Measurements from ENCODE around the gene ASTL.

Gene ASTL

DNA sequence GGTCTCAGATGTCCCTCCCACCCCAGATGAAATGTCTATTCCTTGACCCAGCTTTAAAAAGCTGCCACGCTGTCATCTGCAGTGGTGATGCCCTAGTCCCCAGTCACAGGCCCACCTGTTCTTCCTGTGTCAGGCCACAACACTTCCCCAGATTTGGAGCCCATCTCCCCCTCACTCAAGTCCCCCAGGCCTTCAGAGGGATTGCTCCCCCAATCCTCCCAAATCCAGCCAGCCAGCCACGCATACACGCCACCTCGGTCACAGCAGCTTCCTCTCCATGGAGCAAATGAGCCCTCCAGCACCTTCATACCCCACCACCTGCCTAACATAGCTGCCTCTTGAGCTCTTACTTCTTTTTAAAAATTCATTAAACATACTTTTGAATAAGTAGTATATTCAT lies 7.8 kb downstream of the ASTL start:
- peaks cover 51 to 84% of the 10 kb centered on the region in 2 experiments for H3K27me3 ChIP-seq (ENCODE audit: control insufficient read depth in 1 of 2, insufficient read depth in 1 of 2, low read length in 2 of 2)
- no peak overlapping the region for H2AFZ ChIP-seq (ENCODE audit: low read depth, low read length)
- no peak overlapping the region for H3K27ac ChIP-seq (ENCODE audit: low read length, poor library complexity, severe bottlenecking)
- H3K79me1 ChIP-seq (replicated peaks; ENCODE audit: low read length, poor library complexity, severe bottlenecking): no peaks in the 10 kb centered on the region
- H3K4ac ChIP-seq (ENCODE audit: low read depth in 1 of 2, low read length in 2 of 2): no peak overlapping the region
- WGBS: 90% methylated on average over 4 of the region's 4 CpGs
- no peak overlapping the region for H3K23ac ChIP-seq (ENCODE audit: low read length in 2 of 2)
- H2BK120ac ChIP-seq (ENCODE audit: low read depth, low read length): no peak overlapping the region
- H2BK5ac ChIP-seq (ENCODE audit: low read depth, low read length, poor library complexity, severe bottlenecking): no peak overlapping the region
- H2AK5ac ChIP-seq (ENCODE audit: low read length, severe bottlenecking): no peak overlapping the region
- no peak overlapping the region for H3K4me3 ChIP-seq (ENCODE audit: insufficient read depth in 1 of 2, low read depth in 1 of 2, low read length in 2 of 2)
- H2BK15ac ChIP-seq (ENCODE audit: low read depth, poor library complexity, severe bottlenecking): no peak overlapping the region
- H4K8ac ChIP-seq (ENCODE audit: low read length): no peak overlapping the region
- no peak overlapping the region for H4K91ac ChIP-seq (ENCODE audit: low read length)
- H3K4me2 ChIP-seq (ENCODE audit: low read length, poor library complexity, severe bottlenecking): no peak overlapping the region
- no peaks in the 10 kb centered on the region for H3K9me3 ChIP-seq (ENCODE audit: control insufficient read depth, low read length)
- no peak overlapping the region for H3K9ac ChIP-seq (ENCODE audit: low read length)
- H3K18ac ChIP-seq (ENCODE audit: low read depth in 1 of 2, low read length in 2 of 2): no peak overlapping the region
- no peaks in the 10 kb centered on the region for H3K36me3 ChIP-seq (ENCODE audit: control insufficient read depth in 1 of 2, insufficient read depth in 2 of 2, low read depth in 1 of 2, low read length in 2 of 2)
- no peak overlapping the region for H3K14ac ChIP-seq (ENCODE audit: low read length in 2 of 2)
- DNase-seq: no peak
- peaks cover 2% of the 10 kb centered on the region for H3K4me1 ChIP-seq (ENCODE audit: control insufficient read depth, insufficient read depth, low read depth, low read length)
- H2BK12ac ChIP-seq (ENCODE audit: low read length in 2 of 2): no peak overlapping the region

DNA sequence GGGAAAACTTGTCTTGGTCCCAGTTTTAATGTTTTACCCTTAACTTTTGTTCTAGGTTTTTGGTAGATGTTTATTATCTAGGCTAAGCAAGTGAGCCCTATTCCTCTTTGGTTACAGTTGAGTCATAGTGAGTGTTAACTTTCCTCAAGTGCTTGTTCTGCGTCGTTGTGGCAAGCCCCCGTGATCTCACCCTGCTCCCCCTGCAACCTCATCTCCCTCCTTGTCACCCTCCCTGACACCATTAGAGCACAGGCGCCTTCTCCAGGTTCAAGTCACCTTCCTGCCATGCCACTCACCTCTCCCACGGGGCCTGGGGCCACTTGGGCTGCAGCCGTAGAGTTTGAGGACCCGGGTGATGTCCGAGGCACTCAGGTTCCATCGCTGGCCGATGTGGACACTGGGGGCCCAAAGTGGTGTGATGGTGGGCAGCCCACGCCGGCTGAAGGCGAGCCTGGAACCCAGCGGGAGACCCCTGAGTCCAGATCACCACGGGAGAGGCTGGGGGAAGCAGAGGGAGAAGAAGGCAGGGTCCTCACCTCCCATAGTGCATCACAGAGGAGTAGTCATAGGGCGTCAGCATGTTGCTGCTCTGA lies 8.7 kb downstream of the ASTL start:
- H4K8ac ChIP-seq (ENCODE audit: low read length): no peak overlapping the region
- peaks cover 2% of the 10 kb centered on the region for H3K4me1 ChIP-seq (ENCODE audit: control insufficient read depth, insufficient read depth, low read depth, low read length)
- H3K23ac ChIP-seq (ENCODE audit: low read length in 2 of 2): no peak overlapping the region
- H2BK15ac ChIP-seq (ENCODE audit: low read depth, poor library complexity, severe bottlenecking): no peak overlapping the region
- H3K27ac ChIP-seq (ENCODE audit: low read length, poor library complexity, severe bottlenecking): no peak overlapping the region
- H2BK5ac ChIP-seq (ENCODE audit: low read depth, low read length, poor library complexity, severe bottlenecking): no peak overlapping the region
- H4K91ac ChIP-seq (ENCODE audit: low read length): no peak overlapping the region
- H3K4ac ChIP-seq (ENCODE audit: low read depth in 1 of 2, low read length in 2 of 2): no peak overlapping the region
- no peaks in the 10 kb centered on the region for H3K79me1 ChIP-seq (replicated peaks; ENCODE audit: low read length, poor library complexity, severe bottlenecking)
- H2AK5ac ChIP-seq (ENCODE audit: low read length, severe bottlenecking): no peak overlapping the region
- no peak overlapping the region for H3K18ac ChIP-seq (ENCODE audit: low read depth in 1 of 2, low read length in 2 of 2)
- 83% methylated on average over 15 of the region's 16 CpGs for WGBS
- H2AFZ ChIP-seq (ENCODE audit: low read depth, low read length): no peak overlapping the region
- no peak overlapping the region for H3K14ac ChIP-seq (ENCODE audit: low read length in 2 of 2)
- H3K4me3 ChIP-seq (ENCODE audit: insufficient read depth in 1 of 2, low read depth in 1 of 2, low read length in 2 of 2): no peak overlapping the region
- no peaks in the 10 kb centered on the region for H3K36me3 ChIP-seq (ENCODE audit: control insufficient read depth in 1 of 2, insufficient read depth in 2 of 2, low read depth in 1 of 2, low read length in 2 of 2)
- no peak for DNase-seq
- no peak overlapping the region for H2BK120ac ChIP-seq (ENCODE audit: low read depth, low read length)
- peaks cover 53 to 84% of the 10 kb centered on the region in 2 experiments for H3K27me3 ChIP-seq (ENCODE audit: control insufficient read depth in 1 of 2, insufficient read depth in 1 of 2, low read length in 2 of 2)
- H3K4me2 ChIP-seq (ENCODE audit: low read length, poor library complexity, severe bottlenecking): no peak overlapping the region
- H2BK12ac ChIP-seq (ENCODE audit: low read length in 2 of 2): no peak overlapping the region
- no peaks in the 10 kb centered on the region for H3K9me3 ChIP-seq (ENCODE audit: control insufficient read depth, low read length)
- H3K9ac ChIP-seq (ENCODE audit: low read length): no peak overlapping the region

DNA sequence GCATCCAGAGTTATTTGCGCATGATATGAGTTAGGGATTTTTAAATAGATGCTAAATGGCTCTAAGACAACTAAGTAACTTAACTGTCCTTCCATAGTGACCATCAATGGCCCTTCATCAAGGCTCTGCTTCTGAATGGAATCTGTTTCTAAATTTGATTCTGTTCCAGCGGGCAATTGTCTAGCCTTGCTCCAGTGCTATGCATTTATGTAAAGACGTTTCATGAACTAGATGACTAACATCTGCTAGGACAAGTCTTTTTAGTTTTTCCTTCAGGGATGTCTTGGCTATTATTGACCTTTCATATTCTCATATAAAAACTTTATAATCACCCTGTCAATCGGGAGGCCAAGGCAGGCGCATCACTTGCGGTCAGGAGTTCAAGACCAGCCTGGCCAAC lies 9.8 kb downstream of the ASTL start:
- peaks cover 55 to 84% of the 10 kb centered on the region in 2 experiments for H3K27me3 ChIP-seq (ENCODE audit: control insufficient read depth in 1 of 2, insufficient read depth in 1 of 2, low read length in 2 of 2)
- no peak overlapping the region for H3K27ac ChIP-seq (ENCODE audit: low read length, poor library complexity, severe bottlenecking)
- no peak overlapping the region for H2BK120ac ChIP-seq (ENCODE audit: low read depth, low read length)
- H3K4me1 ChIP-seq (ENCODE audit: control insufficient read depth, insufficient read depth, low read depth, low read length): peaks cover 2% of the 10 kb centered on the region
- no peak overlapping the region for H2AFZ ChIP-seq (ENCODE audit: low read depth, low read length)
- no peaks in the 10 kb centered on the region for H3K79me1 ChIP-seq (replicated peaks; ENCODE audit: low read length, poor library complexity, severe bottlenecking)
- no peak overlapping the region for H3K23ac ChIP-seq (ENCODE audit: low read length in 2 of 2)
- no peaks in the 10 kb centered on the region for H3K36me3 ChIP-seq (ENCODE audit: control insufficient read depth in 1 of 2, insufficient read depth in 2 of 2, low read depth in 1 of 2, low read length in 2 of 2)
- no peaks in the 10 kb centered on the region for H3K9me3 ChIP-seq (ENCODE audit: control insufficient read depth, low read length)
- no peak overlapping the region for H3K14ac ChIP-seq (ENCODE audit: low read length in 2 of 2)
- H2BK15ac ChIP-seq (ENCODE audit: low read depth, poor library complexity, severe bottlenecking): no peak overlapping the region
- no peak overlapping the region for H3K4me3 ChIP-seq (ENCODE audit: insufficient read depth in 1 of 2, low read depth in 1 of 2, low read length in 2 of 2)
- H3K4ac ChIP-seq (ENCODE audit: low read depth in 1 of 2, low read length in 2 of 2): no peak overlapping the region
- no peak overlapping the region for H3K9ac ChIP-seq (ENCODE audit: low read length)
- H2AK5ac ChIP-seq (ENCODE audit: low read length, severe bottlenecking): no peak overlapping the region
- WGBS: 86% methylated on average over 5 of the region's 6 CpGs
- DNase-seq: no peak
- H2BK12ac ChIP-seq (ENCODE audit: low read length in 2 of 2): no peak overlapping the region
- no peak overlapping the region for H3K18ac ChIP-seq (ENCODE audit: low read depth in 1 of 2, low read length in 2 of 2)
- no peak overlapping the region for H4K8ac ChIP-seq (ENCODE audit: low read length)
- no peak overlapping the region for H4K91ac ChIP-seq (ENCODE audit: low read length)
- no peak overlapping the region for H2BK5ac ChIP-seq (ENCODE audit: low read depth, low read length, poor library complexity, severe bottlenecking)
- H3K4me2 ChIP-seq (ENCODE audit: low read length, poor library complexity, severe bottlenecking): no peak overlapping the region

DNA sequence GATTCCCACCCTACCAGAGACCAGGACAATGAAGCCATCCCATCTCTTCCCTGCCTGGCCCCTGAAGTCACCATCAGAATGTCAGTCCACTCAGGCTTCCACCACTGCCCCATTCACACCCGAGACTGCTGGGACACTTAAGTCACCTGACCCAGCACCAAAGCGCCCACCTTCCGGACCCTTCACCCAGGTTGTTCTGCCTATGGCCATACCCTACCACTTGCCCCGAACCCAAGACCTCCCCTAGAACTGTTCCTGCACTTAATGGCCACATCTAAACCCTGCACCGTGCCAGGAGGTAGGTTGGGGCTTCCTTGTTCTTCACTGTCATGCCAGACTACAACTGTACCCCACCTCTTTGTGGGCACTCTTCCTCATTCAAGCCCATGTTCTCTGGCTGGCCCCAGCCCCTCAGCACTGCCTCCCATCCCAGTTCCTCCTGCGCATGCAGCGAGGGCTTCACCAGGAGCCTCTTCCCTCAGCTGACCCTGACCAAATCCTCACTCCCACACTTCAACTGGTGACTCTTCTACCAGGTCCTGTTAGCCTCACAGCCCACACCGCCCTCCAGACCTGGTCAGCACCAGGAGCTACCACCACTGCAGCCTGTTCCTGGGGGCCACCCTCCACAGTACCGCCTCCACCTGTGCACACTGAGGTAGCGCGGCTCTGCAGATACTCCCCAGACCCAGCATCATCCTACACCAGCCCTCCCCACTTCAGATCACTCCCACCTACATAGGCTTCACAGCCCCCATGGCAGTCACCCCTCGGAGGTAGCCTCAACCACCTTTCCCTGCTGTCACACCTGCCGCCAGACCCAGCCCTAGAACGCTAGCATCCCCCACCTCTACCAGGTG lies 13.7 kb downstream of the ASTL start:
- Histone ChIP-seq H4K91ac (ENCODE audit: low read length) (no peak overlapping the region), H3K4me3 (ENCODE audit: insufficient read depth in 1 of 2, low read depth in 1 of 2, low read length in 2 of 2) (peak overlapping the region in 1 of 2 experiments; percentile 15), H3K14ac (ENCODE audit: low read length in 2 of 2) (peak overlapping the region in 1 of 2 experiments; percentile 39), H3K23ac (ENCODE audit: low read length in 2 of 2) (no peak overlapping the region), H4K8ac (ENCODE audit: low read length) (no peak overlapping the region), H2BK15ac (ENCODE audit: low read depth, poor library complexity, severe bottlenecking) (no peak overlapping the region), H3K4ac (ENCODE audit: low read depth in 1 of 2, low read length in 2 of 2) (no peak overlapping the region), H3K4me1 (ENCODE audit: control insufficient read depth, insufficient read depth, low read depth, low read length) (no peaks in the 10 kb centered on the region), H3K9me3 (ENCODE audit: control insufficient read depth, low read length) (no peaks in the 10 kb centered on the region), H3K27me3 (ENCODE audit: control insufficient read depth in 1 of 2, insufficient read depth in 1 of 2, low read length in 2 of 2) (peaks cover 63 to 88% of the 10 kb centered on the region in 2 experiments), H3K9ac (ENCODE audit: low read length) (no peak overlapping the region), H2BK5ac (ENCODE audit: low read depth, low read length, poor library complexity, severe bottlenecking) (no peak overlapping the region), H3K4me2 (ENCODE audit: low read length, poor library complexity, severe bottlenecking) (no peak overlapping the region), H2AK5ac (ENCODE audit: low read length, severe bottlenecking) (no peak overlapping the region), H3K27ac (ENCODE audit: low read length, poor library complexity, severe bottlenecking) (no peak overlapping the region), H3K18ac (ENCODE audit: low read depth in 1 of 2, low read length in 2 of 2) (no peak overlapping the region), H2BK12ac (ENCODE audit: low read length in 2 of 2) (no peak overlapping the region), H3K79me1 (replicated peaks; ENCODE audit: low read length, poor library complexity, severe bottlenecking) (no peaks in the 10 kb centered on the region), H3K36me3 (ENCODE audit: control insufficient read depth in 1 of 2, insufficient read depth in 2 of 2, low read depth in 1 of 2, low read length in 2 of 2) (no peaks in the 10 kb centered on the region), H2AFZ (ENCODE audit: low read depth, low read length) (no peak overlapping the region), H2BK120ac (ENCODE audit: low read depth, low read length) (no peak overlapping the region)
- DNase-seq: no peak
- 88% methylated on average over 14 of the region's 14 CpGs for whole genome bisulfite sequencing

Data from mesenchymal stem cell (in vitro differentiated cells and primary cell).